Ishikawa (cell line): ENCODE data around the gene UFC1.

ENCODE experiments used
- CEBPB ChIP-seq: IDR thresholded peaks from 2 replicates; pipeline ENCODE4 v1.6.1; 2012
- CREB1 ChIP-seq: IDR thresholded peaks from 2 replicates; pipeline ENCODE4 v1.6.1; 2012; ENCODE audit warnings: low read depth
- EGR1 ChIP-seq: IDR thresholded peaks from 2 replicates; pipeline ENCODE4 v1.6.1; 2012
- EP300 ChIP-seq: IDR thresholded peaks from 2 replicates; pipeline ENCODE4 v1.6.1; 2012; ENCODE audit warnings: borderline replicate concordance
- FOXM1 ChIP-seq: IDR thresholded peaks from 2 replicates; pipeline ENCODE4 v1.6.1; 2012; ENCODE audit warnings: low read depth, borderline replicate concordance
- NFIC ChIP-seq: IDR thresholded peaks from 2 replicates; pipeline ENCODE4 v1.6.1; 2012
- RAD21 ChIP-seq: IDR thresholded peaks from 2 replicates; pipeline ENCODE4 v1.6.1; 2012; ENCODE audit warnings: low read depth
- TAF1 ChIP-seq: IDR thresholded peaks from 2 replicates; pipeline ENCODE4 v1.6.1; 2012; ENCODE audit warnings: low read depth, mild to moderate bottlenecking
- TCF12 ChIP-seq: IDR thresholded peaks from 2 replicates; pipeline ENCODE4 v1.6.1; 2012; ENCODE audit warnings: low read depth
- TEAD4 ChIP-seq: IDR thresholded peaks from 2 replicates; pipeline ENCODE4 v1.6.1; 2012
- YY1 ChIP-seq: IDR thresholded peaks from 2 replicates; pipeline ENCODE4 v1.6.1; 2012; ENCODE audit warnings: low read depth
- ZBTB7A ChIP-seq: IDR thresholded peaks from 2 replicates; pipeline ENCODE4 v1.6.1; 2012; ENCODE audit warnings: low read depth
- TF ChIP-seq, protein P1 (sequence below): IDR thresholded peaks from 2 replicates; pipeline ENCODE4 v1.6.1; 2012; ENCODE audit warnings: low read depth, mild to moderate bottlenecking
- TF ChIP-seq, protein P2 (sequence below): IDR thresholded peaks from 2 replicates; pipeline ENCODE4 v1.6.1; 2012
- TF ChIP-seq, protein P3 (sequence below): IDR thresholded peaks from 2 replicates; pipeline ENCODE4 v1.6.1; 2012

The UFC1 gene

DNA sequence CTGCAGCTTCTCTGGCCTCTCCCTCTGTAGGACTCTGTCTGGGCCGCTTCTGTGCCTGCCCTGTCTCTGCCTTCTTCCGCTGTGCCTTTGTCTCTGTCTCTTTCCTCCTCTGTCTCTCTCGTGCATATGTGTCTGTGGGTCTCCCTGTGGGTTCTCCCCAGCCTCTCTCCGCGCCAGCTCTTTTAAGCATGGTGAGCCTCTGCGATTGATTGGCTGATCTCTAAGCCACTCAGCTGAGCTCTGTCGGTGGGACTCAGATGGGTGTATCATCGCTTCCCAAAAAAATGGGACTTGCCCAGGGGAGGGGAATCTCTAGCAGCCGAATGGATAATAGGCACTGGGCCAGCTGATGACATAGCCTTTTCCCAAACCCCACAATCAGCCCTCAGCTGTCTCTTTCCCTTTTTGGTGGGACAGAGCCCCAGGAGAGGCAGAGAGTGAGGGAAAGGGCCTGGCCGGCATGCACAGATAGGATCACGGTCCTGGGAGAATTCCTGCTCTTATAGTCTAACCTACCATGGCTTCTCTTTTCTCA is 45.2 kb downstream of the UFC1 start, which contains the start of gene ADAMTS4:
ADAMTS4 (minus strand) TSS at position 158 of the 535 bp plus-strand sequence. CDS start 427 bp downstream, outside the sequence.
- TF ChIP-seq, protein P1, sequence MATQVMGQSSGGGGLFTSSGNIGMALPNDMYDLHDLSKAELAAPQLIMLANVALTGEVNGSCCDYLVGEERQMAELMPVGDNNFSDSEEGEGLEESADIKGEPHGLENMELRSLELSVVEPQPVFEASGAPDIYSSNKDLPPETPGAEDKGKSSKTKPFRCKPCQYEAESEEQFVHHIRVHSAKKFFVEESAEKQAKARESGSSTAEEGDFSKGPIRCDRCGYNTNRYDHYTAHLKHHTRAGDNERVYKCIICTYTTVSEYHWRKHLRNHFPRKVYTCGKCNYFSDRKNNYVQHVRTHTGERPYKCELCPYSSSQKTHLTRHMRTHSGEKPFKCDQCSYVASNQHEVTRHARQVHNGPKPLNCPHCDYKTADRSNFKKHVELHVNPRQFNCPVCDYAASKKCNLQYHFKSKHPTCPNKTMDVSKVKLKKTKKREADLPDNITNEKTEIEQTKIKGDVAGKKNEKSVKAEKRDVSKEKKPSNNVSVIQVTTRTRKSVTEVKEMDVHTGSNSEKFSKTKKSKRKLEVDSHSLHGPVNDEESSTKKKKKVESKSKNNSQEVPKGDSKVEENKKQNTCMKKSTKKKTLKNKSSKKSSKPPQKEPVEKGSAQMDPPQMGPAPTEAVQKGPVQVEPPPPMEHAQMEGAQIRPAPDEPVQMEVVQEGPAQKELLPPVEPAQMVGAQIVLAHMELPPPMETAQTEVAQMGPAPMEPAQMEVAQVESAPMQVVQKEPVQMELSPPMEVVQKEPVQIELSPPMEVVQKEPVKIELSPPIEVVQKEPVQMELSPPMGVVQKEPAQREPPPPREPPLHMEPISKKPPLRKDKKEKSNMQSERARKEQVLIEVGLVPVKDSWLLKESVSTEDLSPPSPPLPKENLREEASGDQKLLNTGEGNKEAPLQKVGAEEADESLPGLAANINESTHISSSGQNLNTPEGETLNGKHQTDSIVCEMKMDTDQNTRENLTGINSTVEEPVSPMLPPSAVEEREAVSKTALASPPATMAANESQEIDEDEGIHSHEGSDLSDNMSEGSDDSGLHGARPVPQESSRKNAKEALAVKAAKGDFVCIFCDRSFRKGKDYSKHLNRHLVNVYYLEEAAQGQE = no peak
- TF ChIP-seq, protein P2, sequence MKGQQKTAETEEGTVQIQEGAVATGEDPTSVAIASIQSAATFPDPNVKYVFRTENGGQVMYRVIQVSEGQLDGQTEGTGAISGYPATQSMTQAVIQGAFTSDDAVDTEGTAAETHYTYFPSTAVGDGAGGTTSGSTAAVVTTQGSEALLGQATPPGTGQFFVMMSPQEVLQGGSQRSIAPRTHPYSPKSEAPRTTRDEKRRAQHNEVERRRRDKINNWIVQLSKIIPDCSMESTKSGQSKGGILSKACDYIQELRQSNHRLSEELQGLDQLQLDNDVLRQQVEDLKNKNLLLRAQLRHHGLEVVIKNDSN = no peak
- TF ChIP-seq TEAD4 = no peak
- TF ChIP-seq EGR1 = no peak
- TF ChIP-seq TCF12 = no peak

DNA sequence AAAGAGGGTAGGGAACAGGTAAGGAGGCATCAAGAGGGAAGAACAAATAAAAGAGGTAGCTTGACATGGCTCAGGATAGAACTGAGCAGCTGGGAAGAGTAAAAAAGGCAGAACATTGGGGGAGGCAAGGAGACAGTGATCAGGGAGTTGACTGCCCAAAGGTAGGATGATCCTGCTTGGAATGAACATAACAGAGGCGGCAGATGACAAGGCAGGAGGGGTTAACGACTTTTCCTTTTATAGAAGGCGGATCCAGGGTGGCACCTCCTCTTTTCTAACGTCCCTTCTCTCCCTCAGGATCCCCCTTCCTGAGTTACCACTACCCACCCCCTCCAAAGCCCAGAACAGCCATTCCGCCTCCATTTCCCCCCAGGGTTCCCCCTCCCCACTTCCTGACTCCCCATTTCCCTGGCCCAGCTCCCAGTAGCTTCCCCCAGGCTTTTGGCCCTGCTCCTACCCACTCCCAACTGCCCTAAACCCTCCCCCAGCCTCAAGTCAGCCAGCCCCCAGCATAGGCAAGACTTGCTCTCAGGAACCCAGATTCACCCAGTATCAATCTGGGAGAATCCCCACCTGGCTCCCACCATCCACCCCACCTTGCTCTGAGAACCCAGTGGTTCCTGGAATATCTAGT is 45.8 kb downstream of the UFC1 start:
- TF ChIP-seq, protein P3, sequence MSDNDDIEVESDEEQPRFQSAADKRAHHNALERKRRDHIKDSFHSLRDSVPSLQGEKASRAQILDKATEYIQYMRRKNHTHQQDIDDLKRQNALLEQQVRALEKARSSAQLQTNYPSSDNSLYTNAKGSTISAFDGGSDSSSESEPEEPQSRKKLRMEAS = no peak
- TF ChIP-seq NFIC (no peak), FOXM1 (no peak), TEAD4 (no peak), RAD21 (no peak), EP300 (no peak), TAF1 (no peak), TCF12 (no peak), YY1 (no peak), CREB1 (no peak), CEBPB (no peak), ZBTB7A (no peak), EGR1 (no peak)
- TF ChIP-seq, protein P2 = no peak
- TF ChIP-seq, protein P1 = no peak

DNA sequence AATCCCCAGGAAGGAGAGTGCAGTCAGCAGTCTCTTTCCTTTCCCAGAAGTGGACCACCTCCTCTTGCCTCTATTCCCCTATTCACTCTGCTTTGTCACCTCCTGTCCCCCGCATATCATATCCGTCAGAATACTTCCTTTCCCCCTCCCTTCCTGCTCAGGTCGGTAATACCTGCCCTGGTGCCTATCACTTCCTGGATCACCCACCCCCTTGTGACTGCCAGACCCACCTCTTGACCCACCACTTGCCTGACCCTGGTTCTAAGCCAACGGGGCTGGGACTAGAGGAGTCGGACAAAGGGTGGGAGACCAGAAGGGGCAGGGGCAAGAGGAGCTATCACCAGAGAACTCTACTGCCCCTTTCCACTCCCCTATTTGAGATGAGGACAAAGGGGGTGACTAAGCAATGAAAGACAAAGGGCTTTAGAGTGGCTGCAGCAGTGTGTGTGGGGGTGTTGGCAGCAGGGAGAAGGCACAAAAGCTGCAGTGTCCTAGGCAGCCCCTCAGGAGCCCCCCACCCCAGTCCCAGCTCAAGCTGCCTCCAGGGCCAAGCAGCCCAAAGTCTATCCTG is 46.7 kb downstream of the UFC1 start:
- TF ChIP-seq ZBTB7A (no peak), RAD21 (no peak), TAF1 (no peak), EGR1 (no peak)
- TF ChIP-seq, protein P2 = no peak
- TF ChIP-seq, protein P1 = no peak

DNA sequence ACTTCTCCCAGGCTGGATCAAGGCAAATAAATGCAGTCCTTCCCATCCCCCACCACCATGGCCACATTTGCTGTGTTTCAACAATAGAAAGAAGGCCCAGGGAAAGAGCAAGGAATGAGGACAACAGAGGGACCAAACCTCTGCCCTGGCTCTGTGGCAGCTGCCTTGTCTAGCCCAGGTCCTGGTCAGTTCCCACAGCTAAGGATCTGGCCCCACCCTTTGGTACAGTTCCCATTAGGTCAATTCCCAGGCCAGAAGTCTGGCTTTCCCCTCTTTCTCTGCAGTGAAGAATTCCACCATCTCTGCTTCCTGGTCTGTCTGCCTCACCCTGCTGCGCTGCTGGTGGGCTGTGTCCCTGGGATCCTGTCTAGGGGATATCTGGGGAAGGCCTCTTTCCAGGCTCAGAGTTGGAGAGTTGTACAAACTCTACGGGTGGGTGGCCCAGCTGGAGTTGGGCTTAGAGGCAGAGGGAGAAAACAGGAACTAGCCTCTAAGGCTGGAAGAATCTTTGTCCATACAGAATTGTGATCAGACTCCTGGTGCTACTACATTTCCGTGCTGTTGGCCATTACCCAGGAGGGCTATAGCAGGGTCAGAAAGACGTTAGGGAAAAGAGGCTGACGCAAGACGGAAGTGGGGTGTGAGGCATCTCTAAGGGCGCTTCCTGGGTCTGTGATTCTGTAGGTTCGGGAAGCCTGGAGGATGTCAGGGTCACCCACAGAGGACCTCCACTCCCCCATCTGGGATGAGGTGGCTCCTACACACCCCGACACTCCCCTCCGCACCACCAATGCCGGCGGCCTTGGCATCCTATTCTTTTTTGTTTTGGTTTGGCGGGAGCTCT is 47.4 kb downstream of the UFC1 start:
- TF ChIP-seq, protein P3 = no peak
- TF ChIP-seq, protein P1 = no peak
- no peak for TF ChIP-seq TEAD4
